ENCODE measurements around the gene PSG6.
"Not testable (repeated sequence)": the region's sequence is repeated elsewhere in the genome, so short reads cannot be mapped to it uniquely, and the experiment has no call there.

The PSG6 gene

DNA sequence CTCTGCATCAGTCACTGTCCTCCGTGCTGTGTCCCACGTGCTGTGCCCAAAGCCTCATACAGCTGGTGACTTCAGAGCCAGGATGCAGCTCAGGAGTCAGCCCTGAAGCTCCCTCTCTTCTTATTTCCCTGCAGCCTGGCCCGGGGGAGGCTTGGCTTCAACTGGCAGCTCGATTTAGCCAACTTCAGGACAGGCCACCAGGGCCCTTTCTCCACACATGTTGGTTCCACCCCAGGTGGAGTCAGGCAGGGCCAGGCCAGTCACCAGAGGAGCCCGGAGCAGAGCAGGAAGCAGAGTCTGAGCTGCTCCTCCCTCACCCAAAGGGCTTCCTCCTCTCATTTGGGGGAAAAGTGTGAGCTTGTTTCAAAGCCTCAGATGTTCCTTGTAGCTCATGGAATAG lies 11.5 kb downstream of the PSG6 start:
- DNase-seq (ENCODE audit: low spot score), result not testable (repeated sequence)

DNA sequence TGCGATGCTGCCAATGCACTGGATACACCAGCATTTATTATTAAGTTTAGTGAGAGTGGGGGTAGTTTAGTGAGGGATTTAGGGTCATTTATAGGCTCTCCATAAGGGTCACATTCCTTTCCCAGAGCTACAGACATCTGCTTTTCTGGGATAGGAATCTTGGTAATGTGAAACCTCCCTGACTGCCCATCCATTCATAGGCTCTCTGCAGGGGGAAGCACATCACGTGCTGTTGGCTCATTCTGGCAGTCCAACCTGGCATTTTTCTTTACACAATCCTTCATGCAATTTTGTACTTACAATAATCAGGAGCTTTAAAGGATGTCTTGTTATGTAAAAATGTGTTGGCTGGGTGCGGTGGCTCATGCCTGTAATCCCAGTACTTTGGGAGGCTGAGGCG lies 17.1 kb downstream of the PSG6 start:
- not testable (repeated sequence) for DNase-seq (ENCODE audit: low spot score)

DNA sequence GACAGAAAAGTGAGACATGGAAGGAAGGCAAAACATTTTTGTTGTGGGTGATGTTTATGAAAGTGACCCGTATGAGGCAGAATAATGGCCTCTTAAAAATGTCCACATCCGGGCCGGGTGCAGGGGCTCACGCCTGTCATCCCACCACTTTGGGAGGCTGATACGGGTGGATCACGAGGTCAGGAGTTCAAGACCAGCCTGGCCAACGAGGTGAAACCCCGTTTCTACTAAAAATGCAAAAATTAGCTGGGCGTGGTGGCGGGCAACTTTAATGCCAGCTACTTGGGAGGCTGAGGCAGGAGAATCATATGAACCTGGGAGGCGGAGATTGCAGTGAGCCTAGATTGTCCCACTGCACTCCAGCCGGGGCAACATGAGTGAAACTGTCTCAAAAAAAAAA lies 18.0 kb downstream of the PSG6 start:
- DNase-seq (ENCODE audit: low spot score), result not testable (repeated sequence)

DNA sequence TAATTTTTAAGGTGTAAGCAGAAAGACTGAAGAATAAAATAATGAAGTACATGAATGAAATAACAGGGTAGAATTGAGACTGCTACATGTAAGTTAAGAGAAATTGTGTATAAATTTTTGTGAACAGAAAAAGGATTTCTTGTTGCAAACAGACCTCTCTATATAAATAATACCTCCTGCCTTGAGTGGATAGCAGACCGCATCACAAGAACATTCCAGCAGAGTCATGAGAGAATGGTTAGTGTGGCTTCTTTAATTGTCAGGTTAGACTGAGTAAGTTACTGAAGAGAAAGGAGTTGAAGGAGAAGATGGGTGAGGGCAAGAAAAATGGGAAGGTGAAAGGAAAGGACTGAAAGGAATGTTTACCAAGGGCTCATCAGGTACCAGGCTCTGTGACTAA lies 18.6 kb downstream of the PSG6 start:
- not testable (repeated sequence) for DNase-seq (ENCODE audit: low spot score)

DNA sequence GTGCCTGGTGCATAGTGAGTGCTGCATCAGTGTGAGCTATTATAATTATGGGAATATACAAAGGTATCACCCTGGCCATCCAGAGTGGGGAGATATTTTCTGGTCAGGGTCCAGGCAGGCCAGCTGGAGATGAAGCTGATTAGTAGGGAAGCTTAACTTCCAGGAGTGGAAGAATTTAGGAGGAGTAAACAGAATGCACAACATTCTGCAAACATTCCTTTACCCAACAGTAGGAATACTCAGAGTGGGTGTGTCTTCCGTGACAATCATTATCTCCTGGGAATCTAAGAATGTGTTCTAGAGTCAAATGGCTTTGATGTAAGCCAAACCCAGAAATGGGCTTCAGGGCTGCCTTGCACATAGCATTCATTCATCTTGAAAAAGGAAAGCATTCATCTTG lies 19.0 kb downstream of the PSG6 start:
- DNase-seq (ENCODE audit: low spot score), result not testable (repeated sequence)

DNA sequence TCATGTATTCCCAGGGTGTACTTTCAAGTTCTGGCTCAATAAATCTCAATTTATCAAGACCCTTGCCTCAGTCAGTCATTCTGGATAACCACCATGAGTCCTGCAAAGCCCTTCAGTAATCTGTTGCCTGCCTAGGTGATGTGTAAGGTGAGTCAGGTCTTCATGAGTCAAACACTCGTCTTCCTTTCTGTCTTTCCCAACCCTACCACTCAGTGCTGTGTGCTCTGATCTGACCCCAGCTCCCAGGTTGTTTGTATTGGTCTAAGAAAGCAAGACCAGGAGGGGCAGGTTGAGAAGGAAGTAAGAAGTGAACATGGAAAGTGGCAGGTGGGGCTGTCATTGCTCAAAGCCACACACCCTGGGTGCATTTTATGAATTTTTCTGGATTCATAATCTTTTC lies 20.0 kb downstream of the PSG6 start:
- not testable (repeated sequence) for DNase-seq (ENCODE audit: low spot score)

DNA sequence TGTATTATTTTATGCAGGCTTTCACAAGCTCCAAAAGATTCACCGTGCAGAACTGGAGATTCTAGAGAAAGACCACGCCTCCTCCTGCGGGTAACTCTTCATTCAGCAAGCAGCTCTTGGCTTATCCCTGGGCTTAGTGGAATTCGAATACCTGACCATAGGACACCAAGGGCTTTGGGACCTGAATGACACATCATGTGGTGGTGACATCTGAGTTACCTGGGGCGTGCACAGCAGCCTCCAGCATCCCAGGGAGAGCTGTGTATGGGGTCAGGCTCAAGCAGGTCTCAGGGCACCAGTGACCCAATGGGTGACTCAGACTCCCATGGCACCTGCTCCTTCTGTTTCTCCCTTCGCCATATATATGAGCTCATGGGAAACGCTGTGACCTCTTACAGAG lies 27.2 kb downstream of the PSG6 start:
- DNase-seq (ENCODE audit: low spot score), result not testable (repeated sequence)

DNA sequence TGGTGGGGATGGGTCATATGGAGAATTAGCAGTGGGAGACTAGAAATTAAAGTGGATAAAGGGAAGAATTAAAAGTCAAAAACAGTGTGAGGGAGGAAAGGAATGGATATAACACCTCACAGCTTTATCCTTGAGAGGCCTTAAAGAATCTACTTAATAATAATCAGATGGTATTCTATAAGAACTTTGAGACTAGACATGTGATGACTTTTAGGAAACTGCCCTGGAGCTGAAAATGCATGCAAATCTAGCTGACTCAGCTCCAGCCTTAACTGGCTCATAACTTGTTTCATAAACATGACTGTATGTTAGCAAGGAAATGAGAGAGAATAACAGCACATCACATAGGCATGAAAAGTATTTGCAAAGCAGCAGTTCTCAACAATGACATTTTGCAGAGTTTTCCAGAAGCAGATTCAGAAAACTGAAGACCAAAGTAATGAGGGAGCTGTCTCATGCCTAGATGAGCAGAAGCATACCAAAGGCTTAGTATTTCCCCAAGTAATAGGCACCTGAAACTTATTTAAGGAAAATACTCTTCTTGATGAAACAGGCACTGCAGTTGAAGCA lies 29.7 kb downstream of the PSG6 start:
- not testable (repeated sequence) for DNase-seq (ENCODE audit: low spot score)

DNA sequence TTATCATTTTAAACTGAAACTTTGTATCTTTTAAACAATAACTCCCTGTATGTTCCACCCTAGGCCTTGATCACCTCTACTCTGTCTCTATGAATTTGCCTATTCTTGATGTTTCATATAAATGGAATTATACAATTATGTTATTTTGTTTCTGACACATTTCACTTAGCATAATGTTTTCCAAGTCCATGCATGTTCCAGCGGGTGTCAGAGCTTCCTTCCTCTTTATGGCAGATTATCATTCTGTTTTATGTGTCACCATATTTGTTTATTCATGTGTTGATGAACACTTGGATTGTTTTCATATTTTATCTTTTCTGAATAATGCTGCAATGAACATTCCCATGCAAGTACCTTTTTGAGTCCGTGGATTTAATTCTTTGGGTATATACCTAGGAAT lies 35.0 kb downstream of the PSG6 start:
- DNase-seq (ENCODE audit: low spot score), result not testable (repeated sequence)

DNA sequence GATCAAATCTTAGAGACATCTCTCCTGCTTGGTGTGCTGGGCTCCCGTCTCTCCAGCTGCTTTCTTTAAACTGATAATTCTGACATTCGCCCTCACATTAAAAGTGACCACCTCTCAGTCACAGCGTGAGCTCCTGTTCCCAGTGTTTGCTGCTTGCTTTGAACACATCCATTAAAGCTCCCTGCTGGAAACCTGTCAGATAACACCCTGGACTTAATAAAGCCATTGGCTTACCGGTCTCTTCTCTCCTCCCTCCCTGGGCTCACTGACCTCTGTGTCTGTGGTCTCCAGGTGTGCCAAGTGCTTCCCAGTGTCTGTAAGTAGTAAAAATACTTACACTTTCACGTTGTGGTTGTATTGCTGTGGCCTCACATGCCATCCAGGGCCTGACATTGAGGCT lies 35.7 kb downstream of the PSG6 start:
- DNase-seq (ENCODE audit: low spot score), result not testable (repeated sequence)

DNA sequence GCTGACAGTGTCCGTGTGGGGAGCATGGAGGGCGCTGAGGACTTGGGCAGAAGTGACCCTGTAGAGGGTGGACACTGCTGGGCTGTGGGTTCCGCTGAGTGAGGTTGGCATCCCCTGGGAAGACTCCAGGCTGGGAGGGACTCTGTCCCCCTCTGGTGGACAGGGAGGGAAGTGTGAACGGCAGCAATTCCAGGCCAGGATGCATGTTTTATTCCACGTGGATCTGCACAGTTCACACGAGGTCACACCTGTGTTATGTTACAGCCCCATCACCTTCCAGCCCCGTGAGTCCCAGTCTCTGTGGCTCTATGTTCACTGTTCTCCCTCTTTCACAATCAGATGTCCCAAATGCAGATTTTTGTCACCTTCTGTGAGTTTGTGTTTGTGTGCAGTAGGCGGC lies 36.4 kb downstream of the PSG6 start:
- not testable (repeated sequence) for DNase-seq (ENCODE audit: low spot score)

DNA sequence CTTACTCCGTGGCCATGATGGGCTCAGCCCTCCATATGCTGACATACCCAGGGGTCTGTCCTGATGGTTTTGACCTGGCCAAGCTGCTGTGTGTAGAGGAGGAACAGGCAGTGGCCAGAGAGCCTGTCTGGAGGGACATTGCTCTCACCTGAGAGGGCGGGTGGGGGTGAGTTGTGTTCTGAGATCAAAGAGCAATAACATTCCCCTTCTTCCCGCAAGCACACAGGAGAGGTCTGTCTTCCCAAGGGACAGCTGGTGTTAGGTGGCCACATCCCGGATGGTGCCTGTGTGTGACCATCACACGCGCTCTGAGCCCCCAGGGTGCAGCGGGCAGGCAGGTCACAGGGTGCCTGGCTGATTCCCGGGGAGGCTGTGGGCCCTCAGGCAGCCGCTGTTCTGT lies 37.1 kb downstream of the PSG6 start:
- not testable (repeated sequence) for DNase-seq (ENCODE audit: low spot score)

DNA sequence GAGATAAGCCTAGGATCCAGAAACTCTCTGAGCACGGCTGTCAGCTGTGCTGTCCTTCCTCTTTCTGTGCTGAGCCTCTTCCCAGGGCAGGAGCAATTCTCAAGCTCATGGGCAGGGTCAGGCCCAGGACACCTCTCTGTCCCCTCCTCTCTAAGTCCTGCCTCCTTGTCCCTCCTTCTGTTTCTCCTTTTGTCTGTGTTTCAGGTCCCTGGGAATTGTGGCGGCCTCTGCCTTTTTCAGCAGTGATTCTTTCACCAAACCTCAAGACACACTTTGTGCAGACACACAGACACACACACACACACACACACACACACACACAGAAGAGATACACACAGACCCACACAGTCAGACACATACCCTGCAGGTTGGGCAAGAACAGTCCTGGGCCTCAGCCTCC lies 38.1 kb downstream of the PSG6 start, which contains the start of gene PSG1:
Gene PSG1 (minus strand): TSS at position 101 of the 400 bp plus-strand sequence. CDS start 132 bp downstream, outside the sequence.
- DNase-seq (ENCODE audit: low spot score), result no peak

DNA sequence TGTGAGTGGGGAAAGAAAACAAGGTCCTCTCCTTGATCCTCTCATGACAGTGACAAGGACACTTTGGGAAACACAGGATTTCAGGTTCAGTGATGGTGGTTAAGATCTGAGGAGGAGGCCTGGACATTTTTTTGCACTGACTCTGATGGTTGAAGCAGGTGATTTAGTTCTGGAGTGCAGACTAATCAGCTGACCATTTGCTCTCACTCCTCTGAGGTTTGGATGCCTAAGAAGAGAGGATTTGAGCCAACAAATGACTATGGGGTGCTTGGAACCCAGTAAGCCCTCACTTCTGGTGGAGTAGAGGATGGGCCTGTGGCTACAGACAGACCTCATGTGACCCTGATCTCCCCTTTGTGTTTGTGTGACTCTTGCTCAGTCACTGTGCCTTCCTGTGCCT lies 41.1 kb downstream of the PSG6 start:
- not testable (repeated sequence) for DNase-seq (ENCODE audit: low spot score)

DNA sequence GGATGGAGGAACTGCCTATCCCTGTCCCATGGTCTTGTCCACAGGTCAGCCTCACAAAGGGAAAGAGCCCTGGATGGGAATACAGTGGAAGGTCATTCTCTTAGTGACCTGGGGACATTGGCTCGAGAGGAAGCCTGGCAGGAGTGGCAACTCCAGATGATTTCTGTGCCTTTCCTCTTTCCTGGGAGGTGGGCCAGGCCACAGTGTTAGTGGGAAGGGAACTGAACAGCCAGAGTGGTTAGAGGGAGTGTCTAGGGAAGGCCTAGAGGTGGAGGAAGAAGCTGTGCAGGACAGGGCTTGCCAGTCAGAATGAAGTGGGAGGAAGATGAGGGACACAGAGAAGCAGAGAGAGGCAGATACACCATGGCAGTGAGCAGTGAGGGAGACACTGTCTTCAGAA lies 41.8 kb downstream of the PSG6 start:
- DNase-seq (ENCODE audit: low spot score), result not testable (repeated sequence)

DNA sequence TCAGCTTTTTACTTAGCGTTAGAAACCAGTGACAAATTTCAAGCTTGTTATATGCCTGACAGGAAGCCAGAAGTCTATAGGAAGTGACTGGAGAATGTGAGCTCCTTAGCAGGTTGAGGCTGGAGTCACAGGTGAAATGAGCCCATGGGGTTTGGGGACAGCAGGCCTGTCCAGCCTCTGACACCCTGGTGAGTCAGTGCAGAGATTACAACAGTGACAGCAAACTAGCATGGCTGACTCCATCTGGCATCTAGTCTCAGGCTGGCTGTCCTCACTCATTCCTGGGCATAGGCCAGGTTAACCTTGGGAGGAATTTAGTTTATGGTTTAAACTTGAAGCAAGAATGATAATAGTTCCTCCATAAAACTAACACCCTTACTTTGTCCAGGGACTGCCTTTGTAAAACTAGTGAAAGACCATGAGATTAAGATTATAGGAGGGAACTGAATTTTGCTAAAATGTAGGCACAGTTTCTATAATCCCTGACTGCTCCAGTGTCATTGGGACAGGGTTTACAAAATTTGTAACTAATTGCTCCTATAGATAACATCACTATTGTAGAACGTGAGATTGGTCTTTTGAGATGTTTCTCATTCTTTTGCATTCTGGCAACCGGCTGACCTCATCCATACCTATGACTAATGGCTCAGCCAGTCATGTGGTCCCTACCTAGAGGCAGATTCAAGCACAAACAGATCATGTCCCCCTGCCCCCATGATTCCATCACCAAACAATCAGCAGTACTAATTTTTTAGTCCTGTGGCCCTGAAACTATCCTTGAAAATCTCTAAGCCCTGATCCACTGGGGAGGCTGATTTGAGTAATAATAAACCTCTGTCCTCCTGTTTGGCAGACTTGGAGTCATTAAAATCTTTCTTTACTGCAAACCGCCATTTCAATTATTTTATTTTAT lies 42.5 kb downstream of the PSG6 start:
- not testable (repeated sequence) for DNase-seq (ENCODE audit: low spot score)

DNA sequence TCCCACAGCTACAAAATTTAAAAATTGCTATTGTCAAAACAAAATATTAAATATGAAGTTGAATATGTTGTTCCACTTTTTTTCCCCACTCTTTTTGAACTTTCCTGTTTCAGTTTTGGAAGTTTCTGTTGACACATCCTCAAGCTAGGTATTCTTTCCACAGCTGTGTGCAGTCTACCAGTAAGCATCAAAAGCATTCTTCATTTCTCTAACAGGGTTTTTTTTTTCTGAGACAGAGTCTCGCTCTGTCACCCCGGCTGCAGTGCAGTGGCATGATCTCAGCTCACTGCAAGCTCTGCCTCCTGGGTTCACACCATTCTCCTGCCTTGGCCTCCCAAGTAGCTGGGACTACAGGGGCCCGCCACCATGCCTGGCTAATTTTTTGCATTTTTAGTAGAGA lies 43.6 kb downstream of the PSG6 start:
- DNase-seq (ENCODE audit: low spot score), result not testable (repeated sequence)

DNA sequence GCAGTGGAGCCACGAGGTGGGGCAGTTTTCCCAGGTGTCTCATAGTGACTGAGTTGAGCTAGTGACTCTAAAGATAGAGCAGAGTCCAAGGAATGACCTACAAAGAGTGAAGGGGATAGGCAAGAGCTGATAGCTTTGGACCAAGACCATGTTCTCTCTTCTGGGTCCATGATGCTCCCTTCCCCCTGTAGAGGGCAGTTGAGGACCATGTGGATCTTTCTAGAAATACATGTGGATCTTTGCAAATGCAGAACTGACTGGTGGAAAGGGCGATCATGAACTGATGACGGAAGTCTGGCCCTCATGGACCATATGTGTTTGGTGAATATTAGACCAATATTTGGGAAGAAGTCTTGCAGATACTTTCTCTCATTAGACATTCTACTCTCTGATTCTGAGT lies 45.1 kb downstream of the PSG6 start:
- no peak for DNase-seq (ENCODE audit: low spot score)

DNA sequence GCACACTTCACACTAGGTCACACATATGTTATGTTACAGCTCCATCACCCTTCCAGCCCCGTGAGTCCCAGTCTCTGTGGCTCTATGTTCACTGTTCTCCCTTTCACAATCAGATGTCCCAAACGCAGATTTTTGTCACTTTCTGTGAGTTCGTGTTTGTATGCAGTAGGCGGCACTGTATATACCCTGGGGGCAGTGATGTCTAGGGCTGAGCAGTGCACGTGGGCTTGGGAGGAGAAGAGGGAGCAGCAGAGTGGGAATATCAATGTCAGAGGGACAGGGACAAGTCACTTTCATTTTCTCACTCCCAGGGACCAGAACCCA lies 60.2 kb downstream of the PSG6 start:
- no peak for DNase-seq (ENCODE audit: low spot score)

DNA sequence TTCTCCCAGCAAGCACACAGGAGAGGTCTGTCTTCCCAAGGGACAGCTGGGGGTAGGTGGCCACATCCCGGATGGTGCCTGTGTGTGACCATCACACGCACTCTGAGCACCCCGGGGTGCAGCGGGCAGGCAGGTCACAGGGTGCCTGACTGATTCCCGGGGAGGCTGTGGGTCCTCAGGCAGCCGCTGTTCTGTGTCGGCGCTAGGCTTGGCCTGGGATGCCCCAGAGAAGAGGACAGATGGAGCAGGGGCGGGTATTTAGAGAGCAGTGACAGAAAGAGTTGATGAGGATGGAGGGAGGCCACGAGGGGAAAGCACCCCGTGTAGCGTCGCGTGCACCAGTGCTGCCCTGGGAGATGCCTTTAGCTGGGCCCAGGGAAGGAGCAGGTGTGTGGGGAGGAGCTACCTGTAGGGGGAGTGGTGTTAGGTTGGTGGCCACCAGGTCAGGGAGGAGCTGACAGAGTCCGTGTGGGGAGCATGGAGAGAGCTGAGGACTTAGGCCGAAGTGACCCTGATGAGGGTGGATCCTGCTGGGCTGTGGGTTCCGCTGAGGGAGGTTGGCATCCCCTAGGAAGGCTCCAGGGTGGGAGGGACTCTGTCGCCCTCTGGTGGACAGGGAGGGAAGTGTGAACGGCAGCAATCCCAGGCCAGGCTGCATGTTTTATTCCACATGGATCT lies 60.7 kb downstream of the PSG6 start:
- DNase-seq (ENCODE audit: low spot score), result peak; percentile 10

DNA sequence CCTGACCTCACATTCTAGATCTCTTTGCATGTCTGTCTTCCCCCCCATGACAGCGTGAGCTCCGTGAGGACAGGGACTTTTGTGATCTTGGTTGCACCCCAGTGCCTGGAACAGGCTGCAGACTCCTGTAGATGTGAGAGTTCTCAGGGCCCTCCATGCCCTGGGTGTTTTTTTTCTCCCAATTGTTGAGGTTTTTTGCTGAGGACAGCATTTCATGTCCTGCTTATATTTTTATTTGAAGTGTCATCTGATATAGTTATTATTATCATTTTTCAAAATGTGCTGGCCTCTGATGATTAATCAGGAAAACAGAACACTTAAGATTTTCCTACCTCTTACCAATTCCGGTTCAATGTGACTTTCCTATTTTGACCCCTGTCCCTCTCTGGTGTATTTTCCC lies 62.9 kb downstream of the PSG6 start:
- DNase-seq (ENCODE audit: low spot score), result not testable (repeated sequence)

DNA sequence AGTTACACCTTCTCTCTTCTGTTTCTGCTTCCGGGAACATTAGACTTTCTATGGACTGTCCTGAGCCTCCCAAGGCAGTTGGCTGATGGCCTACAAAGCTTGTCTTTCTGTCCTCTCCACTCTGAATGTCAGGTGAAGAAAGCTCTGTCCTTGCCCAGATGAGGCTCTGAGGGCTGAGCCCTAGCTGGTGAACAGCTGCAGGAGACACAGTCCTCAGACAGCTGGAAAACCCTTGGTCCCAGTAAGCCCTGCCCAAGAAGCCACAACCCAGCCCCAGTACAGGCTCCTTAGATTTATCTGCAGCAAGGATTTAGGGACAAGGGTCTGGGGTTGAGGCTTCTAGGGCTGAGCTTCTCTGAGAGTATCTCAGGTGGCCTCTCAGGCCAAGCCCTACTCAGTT lies 64.5 kb downstream of the PSG6 start:
- not testable (repeated sequence) for DNase-seq (ENCODE audit: low spot score)

DNA sequence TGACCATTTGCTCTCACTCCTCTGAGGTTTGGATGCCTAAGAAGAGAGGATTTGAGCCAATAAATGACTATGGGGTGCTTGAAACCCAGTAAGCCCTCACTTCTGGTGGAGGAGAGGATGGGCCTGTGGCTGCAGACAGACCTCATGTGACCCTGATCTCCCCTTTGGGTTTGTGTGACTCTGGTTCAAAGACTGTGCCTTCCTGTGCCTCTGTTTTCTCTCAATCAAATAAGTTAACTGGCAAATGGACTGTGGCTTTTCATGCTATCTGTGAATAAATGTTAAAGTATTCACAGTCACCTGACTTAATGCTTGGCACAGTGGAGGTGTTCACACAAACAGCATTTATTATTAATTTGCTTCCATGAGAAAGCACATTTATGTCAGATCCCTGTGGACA lies 64.9 kb downstream of the PSG6 start:
- not testable (repeated sequence) for DNase-seq (ENCODE audit: low spot score)

Measured in Ammon's horn (tissue), 1 donor.